ENCODE data around the gene HCN4. TPM values are rescaled to one million over a fixed set of nuclear protein-coding genes. Genes with fewer than 3 reads are reported as not detected.

HCN4 gene
- total and polyA plus RNA-seq, 2 experiments from 2014 or later, result 0.03 TPM; not detected in 1

- Histone ChIP-seq H3K36me3 (ENCODE audit: low read depth) (no peaks in the 10 kb centered on the region), H2AFZ (no peak overlapping the region), H3F3A (ENCODE audit: insufficient read depth) (peaks cover 7% of the 10 kb centered on the region; the same call in 1 of the 2 replicates), H3K9ac (no peak overlapping the region), H3K9me2 (ENCODE audit: insufficient read depth) (no peaks in the 10 kb centered on the region), H4K20me1 (ENCODE audit: insufficient read depth) (no peaks in the 10 kb centered on the region), H3K9me3 (ENCODE audit: low read depth) (no peaks in the 10 kb centered on the region), H3K27me3 (replicated peaks; ENCODE audit: insufficient read depth) (peaks cover 6% of the 10 kb centered on the region), H3K4me1 (ENCODE audit: insufficient read depth) (no peaks in the 10 kb centered on the region), H3K4me2 (ENCODE audit: unreplicated experiment) (no peak overlapping the region), H3K79me2 (ENCODE audit: insufficient read depth) (no peaks in the 10 kb centered on the region), H3K4me3 (no peak overlapping the region), H3K27ac (no peak overlapping the region)
- TF ChIP-seq EZH2phosphoT487 (IDR thresholded peaks at IDR 0.05; ENCODE audit: insufficient read depth, low read depth), result no peak
- no peak for TF ChIP-seq EZH2 (IDR thresholded peaks at IDR 0.05; ENCODE audit: insufficient read depth, poor library complexity, severe bottlenecking)
- in situ Hi-C loops (cut with MboI), result no loop called here
- WGBS, 2 experiments (ENCODE audit: low coverage in 1 of 2, low lambda C conversion rate in 2 of 2, missing lambda C conversion rate in 2 of 2), result 49 to 52% methylated on average over 7 of the region's 7 CpGs
- DNase-seq, result peak; percentile 68
Observed at GRCh38 chr15:73388256-73388781, 19.6 kb upstream of the HCN4 start.

DNA sequence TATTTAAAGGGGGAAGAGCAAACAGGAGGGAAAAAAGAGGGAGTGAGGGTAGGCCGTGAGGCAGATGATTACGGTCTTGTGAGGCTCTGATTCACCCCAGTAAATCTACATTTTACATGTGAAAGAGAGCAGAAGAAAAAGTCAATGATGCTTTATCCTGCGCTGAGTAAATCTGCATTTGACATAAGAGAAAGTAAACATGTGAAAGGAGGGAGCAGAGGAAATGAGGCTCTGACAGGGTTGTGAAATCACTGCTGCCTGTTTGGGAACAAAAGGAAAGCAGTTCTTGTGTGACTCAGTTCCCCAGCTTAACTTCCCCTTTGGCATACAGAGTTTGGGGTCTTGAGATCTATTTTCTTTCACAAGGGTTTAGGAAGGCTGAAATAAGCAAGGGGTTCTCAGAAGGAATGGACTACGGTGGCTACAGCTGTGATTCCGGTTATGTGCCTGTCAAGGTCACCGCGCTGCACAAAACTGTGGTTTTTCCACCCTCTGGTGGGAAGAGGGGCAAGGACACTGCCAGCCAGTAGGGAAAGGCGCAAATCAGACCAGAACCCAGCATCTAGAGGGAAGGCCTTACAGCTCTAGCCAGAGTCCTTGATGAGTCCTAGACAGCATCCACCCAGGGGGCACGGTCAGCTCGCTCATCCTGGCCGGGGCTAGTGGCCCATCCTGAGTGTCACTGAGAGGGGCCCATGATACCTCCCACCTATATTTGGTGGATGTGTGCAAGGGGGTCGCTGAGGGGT, 18.9 kb upstream of the HCN4 start:
- Histone ChIP-seq H3K4me3 (no peak overlapping the region), H3K27me3 (replicated peaks; ENCODE audit: insufficient read depth) (no peaks in the 10 kb centered on the region), H4K20me1 (ENCODE audit: insufficient read depth) (no peaks in the 10 kb centered on the region), H3K79me2 (ENCODE audit: insufficient read depth) (no peaks in the 10 kb centered on the region), H3K4me1 (ENCODE audit: insufficient read depth) (no peaks in the 10 kb centered on the region), H2AFZ (no peak overlapping the region), H3K36me3 (ENCODE audit: low read depth) (no peaks in the 10 kb centered on the region), H3K9ac (no peak overlapping the region), H3F3A (ENCODE audit: insufficient read depth) (peaks cover 7% of the 10 kb centered on the region; the same call in 1 of the 2 replicates), H3K9me3 (ENCODE audit: low read depth) (no peaks in the 10 kb centered on the region), H3K27ac (no peak overlapping the region), H3K4me2 (ENCODE audit: unreplicated experiment) (no peak overlapping the region), H3K9me2 (ENCODE audit: insufficient read depth) (no peaks in the 10 kb centered on the region)
- DNase-seq, result peak; percentile 59
- TF ChIP-seq EZH2 (IDR thresholded peaks at IDR 0.05; ENCODE audit: insufficient read depth, poor library complexity, severe bottlenecking) (no peak), EZH2phosphoT487 (IDR thresholded peaks at IDR 0.05; ENCODE audit: insufficient read depth, low read depth) (no peak)
- in situ Hi-C loops (cut with MboI), result no loop called here
- WGBS, 2 experiments (ENCODE audit: low coverage in 1 of 2, low lambda C conversion rate in 2 of 2, missing lambda C conversion rate in 2 of 2), result 60 to 62% methylated on average over 10 to 12 of the region's 12 CpGs

- in situ Hi-C loops (cut with MboI), result no loop called here
- DNase-seq, result no peak
- no peak overlapping the region for H2AFZ ChIP-seq
- no peaks in the 10 kb centered on the region for H3K4me1 ChIP-seq (ENCODE audit: insufficient read depth)
- no peaks in the 10 kb centered on the region for H3K9me2 ChIP-seq (ENCODE audit: insufficient read depth)
- no peak overlapping the region for H3K4me2 ChIP-seq (ENCODE audit: unreplicated experiment)
- no peak overlapping the region for H3K4me3 ChIP-seq
- H4K20me1 ChIP-seq (ENCODE audit: insufficient read depth), result no peaks in the 10 kb centered on the region
- TF ChIP-seq EZH2phosphoT487 (IDR thresholded peaks at IDR 0.05; ENCODE audit: insufficient read depth, low read depth), result no peak
- no peak for TF ChIP-seq EZH2 (IDR thresholded peaks at IDR 0.05; ENCODE audit: insufficient read depth, poor library complexity, severe bottlenecking)
- 51% methylated on average over 8 of the region's 8 CpGs for WGBS, 2 experiments (ENCODE audit: low coverage in 1 of 2, low lambda C conversion rate in 2 of 2, missing lambda C conversion rate in 2 of 2)
- peaks cover under 1% of the 10 kb centered on the region; the same call in 1 of the 2 replicates for H3K27me3 ChIP-seq (replicated peaks; ENCODE audit: insufficient read depth)
- H3K36me3 ChIP-seq (ENCODE audit: low read depth), result no peaks in the 10 kb centered on the region
- H3K79me2 ChIP-seq (ENCODE audit: insufficient read depth), result no peaks in the 10 kb centered on the region
- no peak overlapping the region for H3K27ac ChIP-seq
- no peaks in the 10 kb centered on the region for H3K9me3 ChIP-seq (ENCODE audit: low read depth)
- H3K9ac ChIP-seq, result no peak overlapping the region
- peaks cover 7% of the 10 kb centered on the region; the same call in 1 of the 2 replicates for H3F3A ChIP-seq (ENCODE audit: insufficient read depth)
Observed at GRCh38 chr15:73386886-73387506, 18.2 kb upstream of the HCN4 start.

- Histone ChIP-seq H3K9me2 (ENCODE audit: insufficient read depth) (no peaks in the 10 kb centered on the region), H3K9ac (no peak overlapping the region), H3K27ac (no peak overlapping the region), H3K27me3 (replicated peaks; ENCODE audit: insufficient read depth) (peaks cover 8% of the 10 kb centered on the region; the same call in 1 of the 2 replicates), H3F3A (ENCODE audit: insufficient read depth) (peaks cover 7% of the 10 kb centered on the region; the same call in 1 of the 2 replicates), H3K4me2 (ENCODE audit: unreplicated experiment) (no peak overlapping the region), H3K36me3 (ENCODE audit: low read depth) (no peaks in the 10 kb centered on the region), H3K4me3 (no peak overlapping the region), H3K9me3 (ENCODE audit: low read depth) (no peaks in the 10 kb centered on the region), H2AFZ (no peak overlapping the region), H4K20me1 (ENCODE audit: insufficient read depth) (no peaks in the 10 kb centered on the region), H3K79me2 (ENCODE audit: insufficient read depth) (no peaks in the 10 kb centered on the region), H3K4me1 (ENCODE audit: insufficient read depth) (no peaks in the 10 kb centered on the region)
- in situ Hi-C loops (cut with MboI), result no loop called here
- TF ChIP-seq EZH2 (IDR thresholded peaks at IDR 0.05; ENCODE audit: insufficient read depth, poor library complexity, severe bottlenecking) (no peak), EZH2phosphoT487 (IDR thresholded peaks at IDR 0.05; ENCODE audit: insufficient read depth, low read depth) (no peak)
- WGBS, 2 experiments (ENCODE audit: low coverage in 1 of 2, low lambda C conversion rate in 2 of 2, missing lambda C conversion rate in 2 of 2), result 77 to 83% methylated on average over 5 of the region's 5 CpGs
- DNase-seq, result no peak
Observed at GRCh38 chr15:73386238-73386637, 17.5 kb upstream of the HCN4 start.
